COLO668 (cell line): ENCODE measurements around the gene ABO.
"Not testable (repeated sequence)": the region's sequence is repeated elsewhere in the genome, so short reads cannot be mapped to it uniquely, and the experiment has no call there.

Source experiments
- DNase-seq: peaks from one replicate; lab custom pipeline; 2025; ENCODE audit not compliant: unreplicated experiment; lab: John Stamatoyannopoulos, UW

The ABO gene

GRCh38 chr9:133275105-133276000, at the start of gene ABO:
ABO (minus strand) TSS chr9:133275201.
- peak; percentile 29 for DNase-seq

GRCh38 chr9:133323991-133324703, 49.1 kb upstream of the ABO start:
- no peak for DNase-seq

GRCh38 chr9:133323211-133323610, 48.2 kb upstream of the ABO start:
- DNase-seq = no peak

- no peak for DNase-seq
These were observed 47.7 kb upstream of the ABO start for GRCh38 chr9:133322701-133323100.

GRCh38 chr9:133321411-133321935, 46.5 kb upstream of the ABO start:
- no peak for DNase-seq

GRCh38 chr9:133320421-133320881, 45.5 kb upstream of the ABO start:
- no peak for DNase-seq

- not testable (repeated sequence) for DNase-seq
These were observed 42.5 kb upstream of the ABO start for GRCh38 chr9:133317551-133317950.

- DNase-seq = no peak
These were observed 41.0 kb upstream of the ABO start for GRCh38 chr9:133315997-133316396.

- no peak for DNase-seq
These were observed 34.6 kb upstream of the ABO start for GRCh38 chr9:133309608-133310007.

- no peak for DNase-seq
These were observed 32.3 kb upstream of the ABO start for GRCh38 chr9:133307301-133307700.

- no peak for DNase-seq
These were observed 31.5 kb upstream of the ABO start for GRCh38 chr9:133306242-133307204.

- DNase-seq = no peak
These were observed 30.7 kb upstream of the ABO start for GRCh38 chr9:133305731-133306130.

- DNase-seq = no peak
These were observed 29.7 kb upstream of the ABO start for GRCh38 chr9:133304477-133305377.

- no peak for DNase-seq
These were observed 29.1 kb upstream of the ABO start for GRCh38 chr9:133304158-133304470.

GRCh38 chr9:133303266-133304157, 28.5 kb upstream of the ABO start:
- no peak for DNase-seq

- no peak for DNase-seq
These were observed 26.5 kb upstream of the ABO start for GRCh38 chr9:133301253-133302230.

GRCh38 chr9:133299996-133300395, 25.0 kb upstream of the ABO start:
- not testable (repeated sequence) for DNase-seq

GRCh38 chr9:133294257-133294656, 19.3 kb upstream of the ABO start:
- DNase-seq = no peak
